ENCODE results near the gene CACNG4. TPM values are rescaled to one million over a fixed set of nuclear protein-coding genes. Genes with fewer than 3 reads are reported as not detected.

CACNG4 gene
- total and polyA plus RNA-seq, 10 donors, result not detected

- TF ChIP-seq POLR2AphosphoS5 (IDR thresholded peaks at IDR 0.05) (no peak), CTCF (IDR thresholded peaks at IDR 0.05 in 8 of 11, conservative IDR thresholded peaks at IDR 0.05 in 3 of 11) (no peak), POLR2A (IDR thresholded peaks at IDR 0.05) (no peak)
- intact Hi-C loops (cut with DNase I; ENCODE audit: low total_unique reads), result no loop called here
- H3K27me3 ChIP-seq (replicated peaks in 1 of 7), result no peaks in the 10 kb centered on the region
- no peaks in the 10 kb centered on the region for H3K9me3 ChIP-seq
- peak; percentile 36 for DNase-seq
- H3K4me3 ChIP-seq, result no peak overlapping the region
- H3K27ac ChIP-seq, result no peak overlapping the region
- WGBS, 5 donors, result 89 to 96% (median 93%) methylated on average over 18 of the region's 18 CpGs
- H3K4me1 ChIP-seq, result no peaks in the 10 kb centered on the region
- H3K36me3 ChIP-seq, result no peaks in the 10 kb centered on the region
Observed at GRCh38 chr17:67056746-67057490, 92.4 kb downstream of the CACNG4 start.

- WGBS, 5 donors, result 95 to 96% (median 96%) methylated on average over 8 of the region's 8 CpGs
- no peak for TF ChIP-seq POLR2A (IDR thresholded peaks at IDR 0.05)
- no peak for TF ChIP-seq POLR2AphosphoS5 (IDR thresholded peaks at IDR 0.05)
- no peak for TF ChIP-seq CTCF (IDR thresholded peaks at IDR 0.05 in 8 of 11, conservative IDR thresholded peaks at IDR 0.05 in 3 of 11)
- no peak overlapping the region for H3K27ac ChIP-seq
- H3K4me1 ChIP-seq, result no peaks in the 10 kb centered on the region
- H3K9me3 ChIP-seq, result no peaks in the 10 kb centered on the region
- H3K4me3 ChIP-seq, result no peak overlapping the region
- intact Hi-C loops (cut with DNase I; ENCODE audit: low total_unique reads), result no loop called here
- no peaks in the 10 kb centered on the region for H3K36me3 ChIP-seq
- no peaks in the 10 kb centered on the region for H3K27me3 ChIP-seq (replicated peaks in 1 of 7)
- peak; percentile 20 for DNase-seq
Observed at GRCh38 chr17:67058036-67058435, 93.5 kb downstream of the CACNG4 start.

GRCh38 chr17:67059372-67059771 is 94.9 kb downstream of the CACNG4 start:
- TF ChIP-seq POLR2A (IDR thresholded peaks at IDR 0.05) (no peak), POLR2AphosphoS5 (IDR thresholded peaks at IDR 0.05) (no peak), CTCF (IDR thresholded peaks at IDR 0.05 in 8 of 11, conservative IDR thresholded peaks at IDR 0.05 in 3 of 11) (no peak)
- Histone ChIP-seq H3K36me3 (no peaks in the 10 kb centered on the region), H3K27ac (no peak overlapping the region), H3K4me3 (no peak overlapping the region), H3K9me3 (no peaks in the 10 kb centered on the region), H3K27me3 (replicated peaks in 1 of 7) (no peaks in the 10 kb centered on the region), H3K4me1 (no peaks in the 10 kb centered on the region)
- intact Hi-C loops (cut with DNase I; ENCODE audit: low total_unique reads), result no loop called here
- no peak for DNase-seq
- WGBS, 5 donors, result 88 to 96% (median 91%) methylated on average over 4 to 6 of the region's 6 CpGs

- H3K9me3 ChIP-seq, result no peaks in the 10 kb centered on the region
- no peak overlapping the region for H3K4me3 ChIP-seq
- no peaks in the 10 kb centered on the region for H3K4me1 ChIP-seq
- WGBS, 5 donors, result 84 to 94% (median 90%) methylated on average over 6 of the region's 6 CpGs
- intact Hi-C loops (cut with DNase I; ENCODE audit: low total_unique reads), result no loop called here
- DNase-seq, result no peak
- no peaks in the 10 kb centered on the region for H3K27me3 ChIP-seq (replicated peaks in 1 of 7)
- H3K27ac ChIP-seq, result no peak overlapping the region
- no peaks in the 10 kb centered on the region for H3K36me3 ChIP-seq
- TF ChIP-seq POLR2A (IDR thresholded peaks at IDR 0.05) (no peak), CTCF (IDR thresholded peaks at IDR 0.05 in 8 of 11, conservative IDR thresholded peaks at IDR 0.05 in 3 of 11) (no peak), POLR2AphosphoS5 (IDR thresholded peaks at IDR 0.05) (no peak)
Observed at GRCh38 chr17:67063141-67063540, 98.6 kb downstream of the CACNG4 start.

Data from spleen (tissue), 11 donors.